HFF-Myc (cell line): ENCODE data around the gene PPP1R3G.

Experiments
- DNase-seq: peaks from one replicate; pipeline ENCODE4 v3.0.0-alpha.2; 2011; ENCODE audit warnings: low read depth; ENCODE audit errors: extremely low read depth
- H3K4me3 ChIP-seq: replicated peaks from 2 replicates; pipeline ENCODE4 v1.5.1; 2011; ENCODE audit warnings: low read depth, mild to moderate bottlenecking, control low read depth, low read length
- CTCF ChIP-seq: IDR thresholded peaks from 2 replicates; pipeline ENCODE4 v1.5.1; 2012; ENCODE audit warnings: mild to moderate bottlenecking, low read depth, low read length, control low read depth; ENCODE audit errors: missing control alignments

Gene PPP1R3G

GRCh38 chr6:5091210-5092069, 6.3 kb downstream of the PPP1R3G start:
- no peak overlapping the region for H3K4me3 ChIP-seq
- no peak for DNase-seq
- TF ChIP-seq CTCF = no peak

- no peak for DNase-seq
- no peak for TF ChIP-seq CTCF
- H3K4me3 ChIP-seq = no peak overlapping the region
Measured at GRCh38 chr6:5093231-5094015, 8.3 kb downstream of the PPP1R3G start.

GRCh38 chr6:5094327-5094726, 9.2 kb downstream of the PPP1R3G start:
- peak; percentile 83 for DNase-seq
- no peak overlapping the region for H3K4me3 ChIP-seq
- no peak for TF ChIP-seq CTCF

- no peak overlapping the region for H3K4me3 ChIP-seq
- no peak for DNase-seq
- no peak for TF ChIP-seq CTCF
Measured at GRCh38 chr6:5095236-5095635, 10.1 kb downstream of the PPP1R3G start.

GRCh38 chr6:5096482-5096881, 11.3 kb downstream of the PPP1R3G start:
- H3K4me3 ChIP-seq = no peak overlapping the region
- no peak for DNase-seq
- TF ChIP-seq CTCF = no peak

- no peak overlapping the region for H3K4me3 ChIP-seq
- DNase-seq = no peak
- no peak for TF ChIP-seq CTCF
Measured at GRCh38 chr6:5098501-5099270, 13.5 kb downstream of the PPP1R3G start.
